Measurements from ENCODE around the gene PLEKHA7. TPM values are rescaled to one million over a fixed set of nuclear protein-coding genes. Genes with fewer than 3 reads are reported as not detected.

The PLEKHA7 gene
- total RNA-seq, 4 donors from 2014 or later, result 0.72 to 3.6 (median 2.2) TPM

GRCh38 chr11:16770016-16770415 is 244.2 kb downstream of the PLEKHA7 start:
- H3K9me3 ChIP-seq, result no peaks in the 10 kb centered on the region
- ATAC-seq (no peak), DNase-seq (no peak)
- no peak for TF ChIP-seq POLR2A (IDR thresholded peaks at IDR 0.05)
- H3K27ac ChIP-seq, result no peak overlapping the region
- H3K27me3 ChIP-seq, result no peaks in the 10 kb centered on the region
- in situ Hi-C loops (cut with MboI; ENCODE audit: low sequenced_read_pairs in 4 of 4) (no loop called here), intact Hi-C loops (cut with DNase I; ENCODE audit: low total_unique reads) (no loop called here)
- no peaks in the 10 kb centered on the region for H3K36me3 ChIP-seq
- no peaks in the 10 kb centered on the region for H3K4me1 ChIP-seq
- no peak overlapping the region for H3K4me3 ChIP-seq

DNA sequence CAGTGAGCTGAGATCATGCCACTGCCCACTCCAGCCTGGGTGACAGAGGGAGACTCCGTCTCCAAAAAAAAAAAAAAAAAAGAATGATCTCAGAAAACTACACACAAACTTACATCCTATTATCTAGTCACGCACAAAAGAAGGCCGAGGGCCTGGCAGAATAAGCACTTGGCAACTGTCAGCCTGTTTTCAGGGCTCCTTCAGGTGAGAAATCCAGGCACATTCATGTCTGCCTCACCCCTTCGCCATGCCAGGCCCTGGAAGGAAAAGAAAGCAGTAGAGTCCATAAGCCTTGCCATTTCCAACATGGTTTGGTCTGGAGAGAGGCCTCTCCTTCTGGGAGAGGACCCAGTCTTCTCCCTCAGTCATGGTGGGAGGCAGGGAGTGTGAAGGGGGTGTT is 244.8 kb downstream of the PLEKHA7 start:
- DNase-seq (no peak), ATAC-seq (no peak)
- Histone ChIP-seq H3K4me1 (no peaks in the 10 kb centered on the region), H3K27ac (no peak overlapping the region), H3K27me3 (no peaks in the 10 kb centered on the region), H3K36me3 (no peaks in the 10 kb centered on the region), H3K4me3 (no peak overlapping the region), H3K9me3 (no peaks in the 10 kb centered on the region)
- in situ Hi-C loops (cut with MboI; ENCODE audit: low sequenced_read_pairs in 4 of 4) (no loop called here), intact Hi-C loops (cut with DNase I; ENCODE audit: low total_unique reads) (no loop called here)
- TF ChIP-seq POLR2A (IDR thresholded peaks at IDR 0.05), result no peak
- TF ChIP-seq CTCF (IDR thresholded peaks at IDR 0.05 in 4 of 5, conservative IDR thresholded peaks at IDR 0.05 in 1 of 5), result no peak

- Histone ChIP-seq H3K27me3 (no peaks in the 10 kb centered on the region), H3K9me3 (no peaks in the 10 kb centered on the region), H3K4me3 (no peak overlapping the region), H3K36me3 (no peaks in the 10 kb centered on the region), H3K4me1 (no peaks in the 10 kb centered on the region), H3K27ac (no peak overlapping the region)
- TF ChIP-seq POLR2A (IDR thresholded peaks at IDR 0.05) (no peak), CTCF (IDR thresholded peaks at IDR 0.05 in 4 of 5, conservative IDR thresholded peaks at IDR 0.05 in 1 of 5) (no peak)
- no peak for DNase-seq
- no peak for ATAC-seq
- in situ Hi-C loops (cut with MboI; ENCODE audit: low sequenced_read_pairs in 4 of 4) (no loop called here), intact Hi-C loops (cut with DNase I; ENCODE audit: low total_unique reads) (no loop called here)
These were observed 246.3 kb downstream of the PLEKHA7 start for GRCh38 chr11:16767957-16768356.

DNA sequence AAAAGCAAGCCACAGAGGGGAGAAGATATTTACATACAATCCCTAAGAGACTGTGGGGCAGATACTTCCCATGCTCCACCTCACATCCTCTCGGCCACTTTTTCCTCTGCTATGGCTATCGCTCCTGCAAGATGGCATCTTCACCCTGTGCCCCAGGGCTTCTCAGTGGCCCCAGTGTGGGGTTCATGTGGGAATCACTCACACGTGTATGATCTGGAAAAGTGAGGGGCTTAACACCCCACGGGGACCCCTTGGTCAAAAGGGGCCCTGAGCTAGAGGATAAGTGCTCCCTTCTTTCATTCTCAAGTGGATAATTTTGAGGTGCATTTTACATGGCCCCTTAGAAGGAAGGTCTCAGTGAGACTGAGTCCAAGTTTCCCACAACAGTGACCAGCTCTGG is 247.1 kb downstream of the PLEKHA7 start:
- intact Hi-C loops (cut with DNase I; ENCODE audit: low total_unique reads), result no loop called here
- Histone ChIP-seq H3K27me3 (no peaks in the 10 kb centered on the region), H3K36me3 (no peaks in the 10 kb centered on the region), H3K4me1 (no peaks in the 10 kb centered on the region), H3K9me3 (no peaks in the 10 kb centered on the region), H3K4me3 (no peak overlapping the region), H3K27ac (no peak overlapping the region)
- in situ Hi-C loops (cut with MboI; ENCODE audit: low sequenced_read_pairs in 4 of 4), result no loop called here
- DNase-seq (no peak), ATAC-seq (no peak)
- TF ChIP-seq POLR2A (IDR thresholded peaks at IDR 0.05), result no peak
- TF ChIP-seq CTCF (IDR thresholded peaks at IDR 0.05 in 4 of 5, conservative IDR thresholded peaks at IDR 0.05 in 1 of 5), result no peak

DNA sequence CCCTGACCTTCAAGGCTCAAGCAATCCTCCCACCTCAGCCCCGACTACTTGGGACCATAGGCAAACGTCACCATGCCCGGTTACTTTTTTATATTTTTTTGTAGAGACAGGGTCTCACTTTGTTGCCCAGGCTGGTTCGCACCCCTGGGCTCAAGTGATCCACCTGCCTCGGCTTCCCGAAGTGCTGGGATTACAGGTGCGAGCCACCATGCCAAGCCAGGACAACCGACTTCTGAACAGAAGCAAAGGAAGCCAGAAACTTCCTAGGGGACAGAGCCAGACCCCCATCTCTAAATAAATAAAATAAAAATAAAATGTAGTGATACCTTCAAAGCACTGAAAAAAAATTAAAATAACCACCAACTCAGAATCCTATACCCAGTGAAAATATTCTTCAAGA is 249.3 kb downstream of the PLEKHA7 start:
- no peak overlapping the region for H3K4me3 ChIP-seq
- H3K9me3 ChIP-seq, result no peaks in the 10 kb centered on the region
- H3K36me3 ChIP-seq, result no peaks in the 10 kb centered on the region
- ATAC-seq (no peak), DNase-seq (no peak)
- TF ChIP-seq POLR2A (IDR thresholded peaks at IDR 0.05) (no peak), CTCF (IDR thresholded peaks at IDR 0.05 in 4 of 5, conservative IDR thresholded peaks at IDR 0.05 in 1 of 5) (no peak)
- no peak overlapping the region for H3K27ac ChIP-seq
- H3K4me1 ChIP-seq, result no peaks in the 10 kb centered on the region
- in situ Hi-C loops (cut with MboI; ENCODE audit: low sequenced_read_pairs in 4 of 4) (no loop called here), intact Hi-C loops (cut with DNase I; ENCODE audit: low total_unique reads) (no loop called here)
- H3K27me3 ChIP-seq, result no peaks in the 10 kb centered on the region
